CD4-positive, alpha-beta T cell treated with Interleukin-17A for 4 hours (primary cell): ENCODE results near the gene TOR1AIP1.
"Not testable (repeated sequence)": the region's sequence is repeated elsewhere in the genome, so short reads cannot be mapped to it uniquely, and the experiment has no call there.

ENCODE experiments used
- DNase-seq: peaks from one replicate; pipeline ENCODE4 v3.0.0-alpha.2; 2020; ENCODE audit warnings: mixed read lengths

TOR1AIP1 gene

DNA sequence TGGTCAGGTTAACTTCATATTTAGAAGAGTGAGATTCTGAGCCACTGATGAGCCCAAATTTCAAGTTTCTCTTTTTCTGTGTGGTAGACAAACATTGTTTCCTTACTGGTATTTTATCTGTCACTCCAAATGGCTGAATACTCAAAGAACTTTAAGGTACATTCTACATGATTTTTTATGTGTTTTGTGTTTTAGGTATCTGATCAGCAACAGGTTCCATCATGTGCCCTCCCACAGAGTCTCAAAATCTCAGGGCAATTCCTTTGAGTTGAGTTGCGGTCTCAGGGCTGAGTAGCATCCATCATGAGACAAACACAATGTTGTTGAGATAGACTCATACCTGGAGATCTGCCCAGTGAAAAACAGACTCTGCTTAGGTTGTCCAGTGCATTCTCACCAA lies 57.9 kb downstream of the TOR1AIP1 start:
- DNase-seq = no peak

DNA sequence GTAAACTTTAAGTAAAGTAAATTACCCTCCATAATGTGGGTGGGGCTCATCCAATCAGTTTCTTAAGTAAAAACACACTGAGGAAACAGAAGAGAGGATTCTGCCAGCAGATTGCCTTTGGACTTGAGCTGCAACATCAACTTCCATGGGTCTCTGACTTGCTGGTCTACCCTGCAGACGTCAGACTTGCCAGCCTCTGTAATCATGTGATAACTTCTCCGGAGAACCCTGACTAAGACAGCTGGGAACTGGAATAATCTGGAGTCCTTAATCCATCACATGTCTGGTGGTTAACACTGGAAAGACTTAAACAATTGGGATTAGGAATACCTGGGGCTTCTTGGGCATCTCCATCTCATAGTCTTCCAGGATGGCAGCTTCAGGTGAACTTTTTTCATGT lies 59.4 kb downstream of the TOR1AIP1 start:
- DNase-seq = no peak

DNA sequence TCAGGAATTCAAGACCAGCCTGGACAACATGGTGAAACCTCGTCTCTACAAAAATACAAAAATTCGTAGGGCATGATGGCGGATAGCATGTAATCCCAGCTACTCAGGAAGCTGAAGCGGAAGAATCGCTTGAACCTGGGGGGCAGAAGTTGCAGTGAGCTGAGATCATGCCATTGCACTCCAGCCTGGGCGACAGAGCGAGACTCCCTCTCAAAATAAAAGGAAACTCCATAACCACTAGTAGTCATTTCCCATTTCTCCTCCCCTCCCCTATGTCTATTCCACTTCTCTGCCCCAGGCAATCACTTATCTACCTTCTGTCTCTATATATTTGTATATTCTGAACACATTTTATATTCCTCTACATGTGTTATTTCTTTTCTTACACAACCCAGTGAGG lies 68.6 kb downstream of the TOR1AIP1 start:
- DNase-seq = no peak

DNA sequence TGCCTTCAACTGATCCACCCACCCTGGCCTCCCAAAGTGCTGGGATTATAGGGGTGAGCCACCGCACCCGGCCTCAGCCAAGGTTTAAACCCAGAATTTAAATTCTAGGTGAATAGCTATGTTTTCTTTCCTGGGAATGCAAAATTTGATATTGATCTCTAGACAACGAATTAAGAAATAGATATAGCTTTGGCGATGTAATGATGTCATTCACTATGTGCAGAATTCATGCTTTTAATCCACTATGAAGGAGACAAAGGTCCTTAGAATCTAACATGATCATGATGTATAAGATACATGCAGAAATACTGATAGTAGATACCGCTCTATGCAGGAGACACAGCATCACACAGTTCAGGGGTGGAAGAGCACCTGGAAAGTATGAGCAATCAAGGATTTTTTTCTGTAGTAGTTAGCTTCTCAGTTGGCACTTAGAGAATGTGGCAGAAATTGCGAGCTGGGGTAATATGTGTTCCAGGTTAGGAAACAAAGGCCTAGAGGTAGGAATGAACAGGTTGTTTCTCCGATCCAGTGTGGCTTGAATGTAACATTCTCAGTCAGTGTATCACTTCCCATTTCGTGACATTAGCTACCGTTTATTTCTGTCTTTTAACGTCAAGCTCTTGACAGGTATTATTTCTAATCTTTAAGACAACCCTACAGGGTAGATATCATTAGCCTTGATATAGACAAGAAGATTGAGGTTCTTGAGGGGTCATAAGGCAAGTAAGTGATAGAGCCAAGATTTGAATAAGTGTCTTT lies 69.5 kb downstream of the TOR1AIP1 start:
- no peak for DNase-seq

DNA sequence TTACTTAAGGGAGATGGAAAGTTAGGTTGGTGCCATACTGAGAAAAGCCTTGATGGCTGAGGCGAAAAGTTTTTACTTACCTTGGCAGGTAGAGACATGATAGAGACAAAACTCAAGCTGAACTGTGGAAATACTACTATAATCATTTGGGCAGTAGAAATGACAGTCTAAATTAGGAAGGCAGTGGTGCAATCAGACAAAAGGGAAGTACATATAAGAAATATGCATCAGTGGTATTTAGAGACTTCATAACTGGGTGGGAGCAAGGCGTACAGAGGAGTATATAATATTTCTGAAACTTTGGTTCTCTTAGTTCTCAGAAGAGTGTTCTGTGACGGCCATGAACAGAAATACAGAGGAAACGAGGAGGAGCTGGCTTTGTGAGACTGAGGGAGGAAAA lies 70.1 kb downstream of the TOR1AIP1 start:
- no peak for DNase-seq

DNA sequence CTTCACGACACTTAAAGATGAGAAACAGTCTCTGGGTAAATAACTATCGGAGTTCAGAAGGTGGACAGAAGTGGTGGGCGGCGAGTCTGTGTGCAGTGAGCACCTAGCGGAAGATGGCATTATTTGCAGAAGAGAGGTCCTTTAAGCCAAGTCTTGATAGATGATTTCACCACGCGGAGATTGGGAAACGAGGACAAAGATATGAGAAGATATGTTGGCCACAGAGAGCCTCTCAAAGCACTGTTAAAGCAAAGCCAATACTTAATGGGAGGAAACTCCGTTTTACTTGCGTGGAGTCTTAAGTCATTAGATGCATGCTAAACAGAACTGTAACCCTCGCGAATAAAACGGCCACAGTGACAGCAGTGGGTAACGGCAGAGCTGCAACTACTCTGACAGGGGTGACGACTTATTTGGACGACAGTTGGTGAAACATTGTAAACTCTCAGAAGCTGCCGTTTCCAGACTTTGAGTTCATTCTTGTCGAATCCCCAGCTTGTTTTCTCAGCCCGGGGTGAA lies 71.9 kb downstream of the TOR1AIP1 start:
- DNase-seq = peak; percentile 44

DNA sequence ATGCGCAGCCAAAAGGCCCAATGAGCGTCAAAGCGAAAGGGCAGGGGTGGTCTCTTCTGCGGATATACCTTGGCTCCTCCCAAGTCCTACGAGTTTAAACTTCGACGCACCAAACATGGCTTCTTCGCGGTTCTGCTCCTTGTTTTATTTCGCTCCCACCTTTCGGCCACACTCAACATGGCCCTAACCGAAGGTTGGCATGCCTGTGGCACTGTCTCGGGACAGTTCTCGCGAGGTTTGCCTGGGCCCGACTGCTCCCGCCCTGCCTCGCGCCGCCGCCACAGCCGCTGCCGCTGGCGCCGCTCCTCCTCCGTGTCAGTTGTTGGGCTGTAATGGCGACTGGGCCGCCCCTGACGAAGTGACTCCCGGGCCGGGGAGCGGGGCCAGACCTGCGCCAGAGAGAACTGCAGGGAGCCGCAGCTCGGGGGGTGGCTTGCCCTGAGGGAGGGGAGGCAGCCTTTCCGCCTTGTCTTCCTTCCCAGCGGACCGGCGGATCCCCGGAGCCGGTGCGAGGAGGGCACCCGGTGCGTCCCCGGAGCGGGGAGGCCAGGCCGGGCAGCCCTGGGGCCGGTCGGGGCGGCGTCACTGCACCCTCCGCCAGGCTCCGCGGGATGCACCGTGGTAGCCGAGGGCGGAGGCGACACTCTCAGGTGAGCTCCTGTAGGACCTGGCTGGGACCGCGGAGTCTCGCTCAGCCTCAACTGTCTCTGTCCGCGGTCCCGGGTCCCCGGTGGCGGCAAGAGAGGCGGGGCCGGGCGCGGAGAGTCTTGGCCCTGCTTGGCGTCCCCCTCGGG lies 72.6 kb downstream of the TOR1AIP1 start, which contains the start of gene CEP350:
Gene CEP350, plus strand, starts transcription at position 318 of the 794 bp plus-strand sequence. CDS start 31,372 bp downstream, outside the sequence.
- peak; percentile 97 for DNase-seq

DNA sequence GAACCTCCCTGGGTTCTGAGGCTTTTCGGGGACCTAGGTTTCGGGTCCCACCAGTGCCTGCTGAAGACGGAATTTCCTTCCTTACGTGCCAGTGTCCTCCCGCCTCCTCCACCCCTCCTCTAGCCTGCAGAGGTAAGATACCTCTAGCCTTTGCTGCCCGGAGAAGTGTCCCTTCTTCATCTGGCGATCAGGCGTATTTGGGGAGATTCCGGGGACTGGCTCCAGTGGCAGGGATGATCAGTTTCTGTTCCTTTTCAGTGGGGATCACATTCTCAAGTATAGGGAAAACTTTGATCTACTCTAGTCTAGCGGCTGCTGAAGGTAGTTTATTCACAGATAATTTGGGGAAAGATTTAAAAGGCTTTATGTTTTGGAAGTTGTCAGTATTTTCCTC lies 73.2 kb downstream of the TOR1AIP1 start:
- no peak for DNase-seq

DNA sequence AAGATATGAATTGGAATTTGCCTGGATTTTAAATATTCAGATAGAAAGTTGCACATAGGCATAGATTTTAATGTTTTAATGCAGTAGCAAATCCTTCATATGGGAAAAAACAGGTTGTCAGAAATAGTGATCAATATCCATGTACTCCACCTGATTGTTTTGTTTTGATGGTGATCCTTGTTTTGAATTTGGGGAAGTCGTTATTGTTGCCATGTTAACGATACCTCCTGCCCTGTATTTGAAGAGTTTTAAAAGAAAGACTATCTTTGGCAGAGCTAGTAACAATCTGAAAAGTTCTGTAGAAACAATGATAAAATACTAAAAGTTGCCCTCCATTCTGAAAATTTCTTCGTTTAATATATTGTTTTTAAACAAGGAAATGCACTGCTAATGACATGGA lies 73.6 kb downstream of the TOR1AIP1 start:
- no peak for DNase-seq

DNA sequence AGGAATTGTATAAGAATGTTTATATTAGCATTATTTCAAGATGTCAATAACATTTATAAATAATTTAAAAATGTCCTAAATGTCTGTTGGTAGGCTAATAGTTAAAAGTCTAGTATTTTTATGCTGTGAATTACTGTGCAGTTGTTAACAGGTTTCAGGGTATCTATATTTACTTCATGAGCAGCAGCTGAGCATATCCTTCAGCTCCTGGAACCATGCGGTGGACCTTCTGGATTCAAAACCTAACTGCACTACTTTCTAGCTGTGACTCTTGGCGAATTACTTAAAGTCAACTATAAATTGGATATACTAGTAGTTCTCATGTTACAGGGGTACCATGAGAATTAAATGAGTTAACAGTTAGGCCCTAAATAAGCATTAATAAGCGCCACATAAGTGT lies 76.3 kb downstream of the TOR1AIP1 start:
- no peak for DNase-seq

DNA sequence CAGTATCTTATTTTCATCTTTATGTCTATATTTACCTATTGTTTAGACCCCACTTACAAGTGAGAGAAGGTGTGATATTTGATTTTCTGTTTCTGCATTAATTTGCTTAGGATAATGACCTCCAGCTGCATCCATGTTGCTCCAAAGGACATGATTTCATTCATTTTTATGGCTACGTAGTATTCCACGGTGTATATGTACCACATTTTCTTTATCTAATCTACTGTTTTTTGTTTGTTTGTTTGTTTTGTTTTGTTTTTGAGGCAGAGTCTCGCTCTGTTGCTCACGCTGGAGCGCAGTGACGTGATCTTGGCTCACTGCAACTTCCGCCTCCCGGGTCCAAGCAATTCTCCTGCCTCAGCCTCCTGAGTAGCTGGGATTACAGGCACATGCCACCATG lies 80.1 kb downstream of the TOR1AIP1 start:
- DNase-seq = not testable (repeated sequence)

DNA sequence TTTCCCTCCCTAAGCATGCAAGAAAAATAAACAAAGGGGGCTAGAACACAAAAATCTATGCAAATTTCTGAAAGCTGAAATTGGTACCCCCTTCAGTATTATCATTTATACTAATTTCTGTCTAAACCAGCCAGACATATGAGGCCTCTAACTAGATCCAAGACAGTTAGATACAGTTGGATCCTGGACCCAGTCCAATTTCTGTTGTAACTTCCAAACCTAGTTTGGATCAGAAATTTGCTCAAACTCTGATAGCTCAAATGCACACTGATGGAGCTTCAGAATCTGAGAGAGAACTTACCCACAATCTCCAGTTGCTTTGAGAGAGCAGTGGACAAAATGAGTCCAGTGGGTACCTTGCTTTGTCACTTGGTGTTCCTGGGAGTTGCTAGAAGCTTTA lies 84.5 kb downstream of the TOR1AIP1 start:
- no peak for DNase-seq

DNA sequence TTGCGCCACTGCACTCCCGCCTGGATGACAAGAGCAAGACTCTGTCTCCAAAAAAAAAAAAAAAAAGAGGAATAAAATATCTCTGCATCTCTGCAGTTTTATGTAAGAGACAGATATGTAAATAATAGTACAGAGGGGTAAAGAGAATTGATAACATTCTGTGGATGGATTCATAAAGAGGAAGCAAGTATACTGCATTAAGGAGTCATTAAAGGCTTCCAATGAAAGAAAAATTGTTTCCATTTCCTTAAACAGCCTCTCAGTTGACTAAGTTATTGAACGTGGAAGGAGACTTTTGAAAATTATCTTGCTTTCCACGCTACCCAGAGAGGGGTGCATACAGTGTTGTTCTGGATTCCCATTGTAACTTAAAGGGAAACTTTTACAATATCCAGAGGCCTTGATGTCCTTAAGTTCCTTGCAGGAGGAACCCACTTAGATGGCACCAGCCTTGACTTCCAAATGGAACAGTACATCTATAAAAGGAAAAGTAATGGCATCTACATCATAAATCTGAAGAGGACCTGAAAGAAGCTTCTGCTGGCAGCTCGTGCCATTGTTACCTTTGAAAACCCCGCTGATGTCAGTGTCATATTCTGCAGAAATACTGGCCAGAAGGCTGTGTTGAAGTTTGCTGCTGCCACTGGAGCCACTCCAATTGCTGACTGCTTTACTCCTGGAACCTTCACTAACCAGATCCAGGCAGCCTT lies 86.4 kb downstream of the TOR1AIP1 start:
- no peak for DNase-seq

DNA sequence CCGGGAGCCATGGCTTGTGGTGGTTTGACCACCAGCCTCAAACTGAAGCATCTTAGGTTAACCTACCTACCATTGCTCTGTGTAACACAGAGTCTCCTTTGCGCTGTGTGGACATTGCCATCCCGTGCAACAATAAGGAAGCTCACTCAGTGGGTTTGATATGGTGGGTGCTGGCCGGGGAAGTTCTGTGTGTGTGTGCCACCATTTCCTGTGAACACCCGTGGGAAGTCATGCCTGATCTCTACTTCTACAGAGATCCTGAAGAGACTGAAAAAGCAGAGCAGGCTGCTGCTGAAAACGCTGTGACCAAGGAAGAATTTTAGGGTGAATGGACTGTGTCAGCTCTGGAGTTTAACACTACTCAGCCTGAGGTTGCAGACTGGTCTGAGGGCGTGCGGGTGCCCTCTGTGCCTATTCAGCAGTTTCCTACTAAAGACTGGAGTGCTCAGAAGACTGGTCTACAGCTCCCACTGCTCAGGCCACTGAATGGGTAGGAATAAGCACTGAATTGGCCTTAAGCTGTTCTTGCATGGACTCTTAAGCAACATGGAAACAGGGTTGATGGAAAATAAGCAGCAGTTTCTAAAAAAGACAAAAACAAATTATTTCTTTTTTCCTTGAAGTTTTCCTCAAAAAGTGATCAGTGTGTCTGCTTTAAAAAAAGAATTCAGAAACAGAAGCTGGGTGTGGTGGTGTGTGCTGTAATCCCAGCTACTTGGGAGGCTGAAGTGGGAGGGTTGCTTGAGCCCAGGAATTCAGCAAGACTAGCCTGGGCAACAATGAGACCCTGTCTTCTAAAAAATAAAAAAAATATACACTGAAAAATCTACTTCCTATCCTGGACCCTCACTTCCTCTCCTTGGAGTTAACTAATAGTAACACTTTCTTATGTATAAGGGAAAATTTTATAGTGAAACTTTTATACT lies 87.2 kb downstream of the TOR1AIP1 start:
- no peak for DNase-seq
